GM21360 (cell line): ENCODE data around the gene FAM110A.
"Not testable (repeated sequence)": the region's sequence is repeated elsewhere in the genome, so short reads cannot be mapped to it uniquely, and the experiment has no call there.

Source experiments
- ATAC-seq: cut with Tn5 transposase; IDR thresholded peaks from one replicate; pipeline ENCODE4 v1.9.1; 2021; ENCODE audit warnings: mild to moderate bottlenecking, moderate library complexity; ENCODE audit not compliant: unreplicated experiment

FAM110A gene

GRCh38 chr20:841568-842546 lies 8.3 kb downstream of the FAM110A start:
- no peak for ATAC-seq

GRCh38 chr20:842547-842940 lies 9.0 kb downstream of the FAM110A start:
- ATAC-seq = no peak

- ATAC-seq = no peak
Observed at GRCh38 chr20:843912-844311, 10.4 kb downstream of the FAM110A start.

- peak; percentile 80 for ATAC-seq
Observed at GRCh38 chr20:844473-845225, 11.1 kb downstream of the FAM110A start.

GRCh38 chr20:845226-845868 lies 11.8 kb downstream of the FAM110A start:
- no peak for ATAC-seq

- no peak for ATAC-seq
Observed at GRCh38 chr20:845941-846893, 12.7 kb downstream of the FAM110A start.

GRCh38 chr20:846894-847278 lies 13.4 kb downstream of the FAM110A start:
- no peak for ATAC-seq

GRCh38 chr20:848193-848592 lies 14.7 kb downstream of the FAM110A start:
- no peak for ATAC-seq

GRCh38 chr20:848731-849130 lies 15.2 kb downstream of the FAM110A start:
- not testable (repeated sequence) for ATAC-seq

GRCh38 chr20:853406-853996 lies 20.0 kb downstream of the FAM110A start:
- ATAC-seq = no peak

- ATAC-seq = no peak
Observed at GRCh38 chr20:854601-855000, 21.1 kb downstream of the FAM110A start.

- no peak for ATAC-seq
Observed at GRCh38 chr20:855466-856360, 22.2 kb downstream of the FAM110A start.

- no peak for ATAC-seq
Observed at GRCh38 chr20:856361-856775, 22.9 kb downstream of the FAM110A start.

- ATAC-seq = no peak
Observed at GRCh38 chr20:858011-858410, 24.5 kb downstream of the FAM110A start.

- ATAC-seq = no peak
Observed at GRCh38 chr20:859751-860231, 26.3 kb downstream of the FAM110A start.

- ATAC-seq = no peak
Observed at GRCh38 chr20:860891-861290, 27.4 kb downstream of the FAM110A start.

- ATAC-seq = no peak
Observed at GRCh38 chr20:865440-865839, 31.9 kb downstream of the FAM110A start.

GRCh38 chr20:868279-868678 lies 34.8 kb downstream of the FAM110A start:
- ATAC-seq = no peak

- no peak for ATAC-seq
Observed at GRCh38 chr20:869606-870005, 36.1 kb downstream of the FAM110A start.
